ENCODE measurements around the gene BARHL2.

Gene BARHL2

GRCh38 chr1:90728502-90729287 lies 11.6 kb upstream of the BARHL2 start:
- peak overlapping the region; percentile 47 for H3K27ac Mint-ChIP-seq
- no peak for DNase-seq (ENCODE audit: low spot score)
- peak overlapping the region; percentile 52 for H3K4me3 Mint-ChIP-seq
- peaks cover 23% of the 10 kb centered on the region for H3K4me1 Mint-ChIP-seq (ENCODE audit: low read depth)
- H3K27me3 Mint-ChIP-seq (ENCODE audit: low read depth) = peaks cover 97% of the 10 kb centered on the region
- peaks cover 8% of the 10 kb centered on the region for H3K9me3 Mint-ChIP-seq
- peaks cover 6% of the 10 kb centered on the region for H3K36me3 Mint-ChIP-seq (ENCODE audit: low read depth)

GRCh38 chr1:90727917-90728501 lies 10.9 kb upstream of the BARHL2 start:
- no peak overlapping the region for H3K4me3 Mint-ChIP-seq
- H3K4me1 Mint-ChIP-seq (ENCODE audit: low read depth) = peaks cover 23% of the 10 kb centered on the region
- H3K36me3 Mint-ChIP-seq (ENCODE audit: low read depth) = peaks cover 6% of the 10 kb centered on the region
- peaks cover 8% of the 10 kb centered on the region for H3K9me3 Mint-ChIP-seq
- peaks cover 97% of the 10 kb centered on the region for H3K27me3 Mint-ChIP-seq (ENCODE audit: low read depth)
- H3K27ac Mint-ChIP-seq = no peak overlapping the region
- no peak for DNase-seq (ENCODE audit: low spot score)

DNA sequence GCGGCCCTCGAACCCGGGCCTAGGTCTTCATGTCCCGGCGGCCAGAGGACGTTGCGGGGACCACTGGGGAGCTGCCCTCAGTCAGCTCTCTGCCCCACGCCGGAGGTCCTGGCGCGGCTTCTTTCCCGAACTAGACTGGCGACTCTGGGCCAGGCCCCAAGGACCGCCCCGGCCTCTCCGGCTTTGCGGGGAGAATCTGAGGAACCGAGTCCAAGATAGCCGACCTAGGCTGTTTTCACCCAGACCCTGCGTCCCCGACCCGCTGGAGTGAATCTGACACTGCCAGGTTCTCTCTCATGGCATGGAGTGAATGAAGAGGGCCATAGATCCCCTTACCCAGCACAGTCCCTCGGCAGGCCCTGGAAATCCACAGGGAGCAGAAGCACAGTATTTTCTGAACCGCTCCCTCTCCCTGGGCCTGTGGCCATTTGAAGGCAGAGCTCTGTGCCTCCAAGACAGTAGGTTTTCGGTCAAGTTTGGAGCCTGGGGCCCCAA lies 9.9 kb upstream of the BARHL2 start:
- Mint-ChIP-seq H3K9me3 (peaks cover 8% of the 10 kb centered on the region), H3K4me3 (no peak overlapping the region), H3K27ac (no peak overlapping the region), H3K36me3 (ENCODE audit: low read depth) (peaks cover 6% of the 10 kb centered on the region), H3K27me3 (ENCODE audit: low read depth) (peaks cover 97% of the 10 kb centered on the region), H3K4me1 (ENCODE audit: low read depth) (peaks cover 23% of the 10 kb centered on the region)
- DNase-seq (ENCODE audit: low spot score) = no peak

DNA sequence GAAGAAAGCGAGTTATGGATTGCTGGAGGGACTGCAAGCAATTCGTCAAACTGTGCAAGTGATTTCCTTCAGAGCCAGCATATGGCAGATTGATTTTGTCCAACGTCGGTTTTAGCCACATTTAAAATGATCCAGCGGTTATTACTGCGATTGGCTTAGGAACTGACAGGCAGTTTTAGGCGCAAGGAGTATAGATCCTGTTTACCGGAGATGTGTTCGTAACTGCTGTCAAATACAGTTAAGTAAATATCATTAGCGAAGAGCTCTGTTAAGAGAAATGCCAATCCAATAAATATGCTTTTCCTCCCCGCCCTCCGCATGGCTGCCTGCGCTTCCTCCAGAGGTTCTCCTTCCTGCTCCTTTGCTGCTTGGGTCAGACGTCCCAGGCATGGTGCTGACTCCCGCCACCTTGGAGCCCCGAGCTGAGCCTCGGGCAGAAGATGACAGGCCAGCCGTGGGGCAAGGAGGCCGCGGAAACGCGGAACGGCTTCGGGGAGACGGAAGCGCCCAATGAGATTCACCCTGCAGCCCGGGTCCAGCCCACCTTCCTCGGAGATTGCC lies 9.4 kb upstream of the BARHL2 start:
- peaks cover 8% of the 10 kb centered on the region for H3K9me3 Mint-ChIP-seq
- peaks cover 6% of the 10 kb centered on the region for H3K36me3 Mint-ChIP-seq (ENCODE audit: low read depth)
- H3K4me1 Mint-ChIP-seq (ENCODE audit: low read depth) = peaks cover 28% of the 10 kb centered on the region
- no peak for DNase-seq (ENCODE audit: low spot score)
- H3K27me3 Mint-ChIP-seq (ENCODE audit: low read depth) = peaks cover 97% of the 10 kb centered on the region
- no peak overlapping the region for H3K4me3 Mint-ChIP-seq
- H3K27ac Mint-ChIP-seq = peak overlapping the region; percentile 84

- Mint-ChIP-seq H3K4me1 (ENCODE audit: low read depth) (peaks cover 31% of the 10 kb centered on the region), H3K9me3 (peaks cover 8% of the 10 kb centered on the region), H3K27me3 (ENCODE audit: low read depth) (peaks cover 97% of the 10 kb centered on the region), H3K36me3 (ENCODE audit: low read depth) (peaks cover 10% of the 10 kb centered on the region), H3K27ac (peak overlapping the region; percentile 84), H3K4me3 (peak overlapping the region; percentile 53)
- no peak for DNase-seq (ENCODE audit: low spot score)
Observed at GRCh38 chr1:90725657-90726424, 8.7 kb upstream of the BARHL2 start.

DNA sequence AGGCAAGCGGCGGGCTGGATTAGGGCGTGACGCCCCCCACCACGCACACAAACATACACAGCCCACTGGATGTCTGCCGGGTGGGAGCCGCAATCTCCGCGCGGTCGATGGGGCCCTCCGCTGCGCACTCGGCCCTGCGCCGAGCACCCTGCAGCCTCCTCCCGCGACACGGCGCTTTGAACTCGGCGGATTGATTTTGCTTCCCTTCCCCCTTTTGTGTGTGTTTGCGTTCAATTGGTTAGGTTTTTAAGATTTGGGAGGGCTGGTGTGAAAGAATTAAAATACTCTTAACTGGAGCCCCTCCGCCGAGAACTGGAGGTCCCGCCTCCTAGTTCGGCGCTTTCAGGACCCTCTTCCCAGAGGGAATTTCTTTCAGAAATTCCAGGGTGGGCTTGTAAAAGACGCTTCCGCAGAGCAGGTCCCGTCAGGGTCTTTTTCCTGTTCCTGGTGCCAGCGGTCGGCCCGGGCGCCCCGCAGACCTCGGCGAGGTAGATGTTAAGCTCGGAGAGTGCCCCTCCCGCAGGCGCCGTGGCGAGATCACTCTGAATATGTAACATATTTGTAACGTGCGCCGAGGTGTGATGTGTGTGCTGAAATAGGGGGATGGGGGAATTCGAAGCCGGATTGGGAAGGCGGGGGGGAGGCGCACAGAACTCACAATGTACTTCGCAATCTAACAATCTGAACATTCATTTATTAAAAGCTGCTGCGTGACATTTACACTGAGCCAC lies 8.0 kb upstream of the BARHL2 start:
- peaks cover 27% of the 10 kb centered on the region for H3K4me1 Mint-ChIP-seq (ENCODE audit: low read depth)
- H3K4me3 Mint-ChIP-seq = peak overlapping the region; percentile 53
- peak overlapping the region; percentile 84 for H3K27ac Mint-ChIP-seq

GRCh38 chr1:90724361-90724760 lies 7.3 kb upstream of the BARHL2 start:
- Mint-ChIP-seq H3K4me1 (ENCODE audit: low read depth) (peaks cover 22% of the 10 kb centered on the region), H3K9me3 (peaks cover 8% of the 10 kb centered on the region), H3K27ac (peak overlapping the region; percentile 39), H3K36me3 (ENCODE audit: low read depth) (peaks cover 7% of the 10 kb centered on the region), H3K4me3 (peak overlapping the region; percentile 11), H3K27me3 (ENCODE audit: low read depth) (peaks cover 97% of the 10 kb centered on the region)
- no peak for DNase-seq (ENCODE audit: low spot score)

More for the DNA sequence above, 8.0 kb upstream of the BARHL2 start:
- peaks cover 98% of the 10 kb centered on the region for H3K27me3 Mint-ChIP-seq (ENCODE audit: low read depth)
- peaks cover 7% of the 10 kb centered on the region for H3K36me3 Mint-ChIP-seq (ENCODE audit: low read depth)
- DNase-seq (ENCODE audit: low spot score) = no peak
- H3K9me3 Mint-ChIP-seq = peaks cover 8% of the 10 kb centered on the region

DNA sequence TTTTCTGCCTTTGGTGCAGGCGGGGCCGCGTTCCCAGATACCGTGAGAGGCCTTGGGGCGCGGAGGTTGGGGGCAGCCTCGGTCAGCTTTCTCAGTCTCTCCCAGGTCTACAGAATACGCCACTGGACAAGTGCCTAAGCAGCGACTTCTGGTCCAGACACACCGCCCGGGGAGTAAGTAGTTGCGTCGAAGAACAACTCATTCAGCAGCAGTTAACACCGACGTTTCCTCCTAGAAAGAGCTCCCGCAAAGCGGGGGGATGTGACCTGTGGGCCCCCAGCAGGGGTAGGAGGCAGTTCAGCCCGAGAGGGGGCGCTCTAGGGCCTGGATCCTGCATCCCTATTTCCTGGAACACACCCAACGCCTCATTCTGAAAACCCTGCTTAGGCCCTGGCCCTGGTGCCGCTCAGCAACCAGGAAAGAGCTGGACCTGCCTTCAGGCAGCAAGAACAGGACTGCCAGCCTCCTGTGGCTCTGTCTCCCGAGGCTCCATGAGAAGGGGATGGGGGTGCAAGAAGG lies 6.5 kb upstream of the BARHL2 start:
- Mint-ChIP-seq H3K36me3 (ENCODE audit: low read depth) (peaks cover 10% of the 10 kb centered on the region), H3K27me3 (ENCODE audit: low read depth) (peaks cover 97% of the 10 kb centered on the region), H3K4me3 (peak overlapping the region; percentile 30), H3K9me3 (peaks cover 12% of the 10 kb centered on the region), H3K27ac (peak overlapping the region; percentile 34), H3K4me1 (ENCODE audit: low read depth) (peaks cover 19% of the 10 kb centered on the region)
- DNase-seq (ENCODE audit: low spot score) = no peak

DNA sequence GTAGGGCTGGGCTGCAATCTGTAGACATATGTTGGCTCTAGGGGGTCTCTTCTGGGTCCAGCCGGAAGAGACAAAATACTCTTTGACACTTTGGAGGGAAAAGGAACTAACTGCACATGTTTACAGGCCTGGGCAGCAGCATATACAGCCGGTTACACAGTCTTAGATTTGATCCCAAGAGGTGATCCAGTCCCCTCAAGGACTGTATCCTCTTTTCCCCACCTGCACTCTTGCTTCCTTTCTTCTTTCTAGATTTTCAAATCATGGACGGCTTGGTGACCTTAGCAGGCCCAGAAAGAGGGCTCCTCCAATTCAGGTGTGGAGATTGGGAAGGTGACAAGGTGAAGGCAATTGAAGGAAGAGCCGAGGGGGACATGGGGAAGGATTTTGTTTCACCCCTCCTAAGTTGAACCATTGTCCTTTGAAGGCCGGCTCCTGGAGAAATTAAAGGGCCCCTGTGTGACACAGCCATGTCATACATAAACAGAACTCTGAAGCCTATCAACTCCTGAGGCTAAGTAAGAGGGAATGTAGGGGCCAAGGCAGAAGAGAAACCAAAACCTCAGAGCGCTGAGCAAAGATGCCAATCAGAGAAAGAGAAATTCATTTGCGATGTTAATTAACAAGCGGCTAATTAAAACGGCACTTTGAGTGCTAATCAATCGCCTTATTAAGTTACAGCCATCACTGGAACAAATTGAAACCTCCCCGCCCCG lies 5.9 kb upstream of the BARHL2 start:
- H3K27ac Mint-ChIP-seq = peak overlapping the region; percentile 22
- peaks cover 10% of the 10 kb centered on the region for H3K36me3 Mint-ChIP-seq (ENCODE audit: low read depth)
- H3K4me1 Mint-ChIP-seq (ENCODE audit: low read depth) = peaks cover 19% of the 10 kb centered on the region
- DNase-seq (ENCODE audit: low spot score) = no peak
- H3K9me3 Mint-ChIP-seq = peaks cover 12% of the 10 kb centered on the region
- peaks cover 94% of the 10 kb centered on the region for H3K27me3 Mint-ChIP-seq (ENCODE audit: low read depth)
- peak overlapping the region; percentile 30 for H3K4me3 Mint-ChIP-seq

DNA sequence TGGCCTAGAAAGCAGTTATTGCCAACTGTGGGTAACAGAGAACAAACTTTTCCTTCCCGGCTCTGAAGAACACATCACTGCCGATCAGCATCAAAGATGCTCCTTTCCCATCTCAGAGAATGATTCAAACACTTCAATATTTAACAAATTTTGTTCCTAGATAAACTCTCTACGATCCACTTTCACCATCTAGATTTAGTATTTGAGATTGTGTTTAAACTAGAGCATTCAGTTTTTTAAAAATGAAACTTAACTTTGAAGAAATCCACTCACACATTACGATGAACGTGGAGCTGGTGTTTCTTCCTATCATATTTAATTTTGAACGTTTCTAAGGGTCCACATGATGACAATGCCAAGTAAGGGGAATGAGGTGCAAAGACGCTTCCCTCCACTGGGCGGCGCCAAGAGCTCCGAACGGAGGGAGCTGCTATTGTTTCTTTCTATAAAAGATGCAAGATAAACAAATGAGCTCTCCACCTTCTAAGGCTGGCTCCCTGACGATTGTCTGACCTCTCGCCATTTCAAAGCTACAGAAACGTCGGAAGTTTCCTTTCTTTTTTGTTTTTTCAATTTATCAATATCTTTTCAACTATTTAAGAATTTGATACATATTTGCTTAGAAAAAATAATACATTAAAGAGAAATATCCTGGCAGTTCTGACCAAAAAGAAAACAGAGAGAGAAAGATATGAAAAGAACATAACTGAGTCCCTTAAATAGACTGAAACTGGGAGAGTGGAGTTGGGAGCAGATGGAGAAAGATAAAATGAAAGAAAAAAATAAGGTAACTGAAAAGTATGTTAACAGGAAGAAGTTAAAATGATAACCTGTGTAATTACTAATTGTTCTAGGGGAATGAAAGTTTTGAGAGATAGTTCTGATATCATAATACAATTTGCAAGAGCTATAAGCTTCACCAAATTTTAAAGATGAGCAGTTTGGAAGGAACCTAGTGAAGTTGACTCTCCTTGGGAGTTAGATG lies 4.4 kb upstream of the BARHL2 start:
- Mint-ChIP-seq H3K27me3 (ENCODE audit: low read depth) (peaks cover 88% of the 10 kb centered on the region), H3K4me3 (no peak overlapping the region), H3K27ac (no peak overlapping the region), H3K36me3 (ENCODE audit: low read depth) (peaks cover 11% of the 10 kb centered on the region), H3K4me1 (ENCODE audit: low read depth) (peaks cover 22% of the 10 kb centered on the region), H3K9me3 (peaks cover 12% of the 10 kb centered on the region)
- no peak for DNase-seq (ENCODE audit: low spot score)

- H3K4me3 Mint-ChIP-seq = peak overlapping the region; percentile 15
- peaks cover 4% of the 10 kb centered on the region for H3K9me3 Mint-ChIP-seq
- peaks cover 10% of the 10 kb centered on the region for H3K36me3 Mint-ChIP-seq (ENCODE audit: low read depth)
- H3K27me3 Mint-ChIP-seq (ENCODE audit: low read depth) = peaks cover 86% of the 10 kb centered on the region
- no peak for DNase-seq (ENCODE audit: low spot score)
- H3K27ac Mint-ChIP-seq = peak overlapping the region; percentile 41
- peaks cover 18% of the 10 kb centered on the region for H3K4me1 Mint-ChIP-seq (ENCODE audit: low read depth)
Observed at GRCh38 chr1:90720145-90720636, 3.1 kb upstream of the BARHL2 start.
